Nephron progenitor cell (in vitro differentiated cells): ENCODE data around the gene CLDN10.
A peak's percentile ranks its signal among the peaks of the same experiment; 100 is the strongest.

Source experiments
- DNase-seq: peaks from one replicate; pipeline ENCODE4 v3.0.0; 2021
- H3K27ac Mint-ChIP-seq: 2 replicates; pipeline ENCODE4 v1.8.0; 2021; ENCODE audit warnings: mild to moderate bottlenecking, moderate library complexity, mixed read lengths
- H3K27me3 Mint-ChIP-seq: 2 replicates; pipeline ENCODE4 v1.8.0; 2021; ENCODE audit warnings: mild to moderate bottlenecking, low read depth, mixed read lengths; ENCODE audit not compliant: poor library complexity
- H3K36me3 Mint-ChIP-seq: 2 replicates; pipeline ENCODE4 v1.8.0; 2021; ENCODE audit warnings: low read depth, mixed read lengths
- H3K4me1 Mint-ChIP-seq: 2 replicates; pipeline ENCODE4 v1.8.0; 2021; ENCODE audit warnings: mixed read lengths
- H3K4me3 Mint-ChIP-seq: 2 replicates; pipeline ENCODE4 v1.8.0; 2021; ENCODE audit warnings: mild to moderate bottlenecking, moderate library complexity, mixed read lengths
- H3K9me3 Mint-ChIP-seq: 2 replicates; pipeline ENCODE4 v1.8.0; 2021; ENCODE audit warnings: mild to moderate bottlenecking, moderate library complexity, mixed read lengths
- CTCF ChIP-seq: fragments of 200-600 bp; sonication (generic); IDR thresholded peaks from 2 replicates; pipeline ENCODE4 v1.5.0; 2021; ENCODE audit warnings: antibody characterized with exemption

Gene CLDN10

GRCh38 chr13:95516021-95516420 lies 36.5 kb upstream of the CLDN10 start:
- no peak for DNase-seq
- Mint-ChIP-seq H3K4me1 (no peaks in the 10 kb centered on the region), H3K9me3 (no peaks in the 10 kb centered on the region), H3K4me3 (no peak overlapping the region), H3K36me3 (no peaks in the 10 kb centered on the region), H3K27me3 (peaks cover 20% of the 10 kb centered on the region), H3K27ac (no peak overlapping the region)
- TF ChIP-seq CTCF: no peak

- Mint-ChIP-seq H3K4me3 (no peak overlapping the region), H3K4me1 (no peaks in the 10 kb centered on the region), H3K27me3 (peaks cover 20% of the 10 kb centered on the region), H3K36me3 (no peaks in the 10 kb centered on the region), H3K9me3 (no peaks in the 10 kb centered on the region), H3K27ac (no peak overlapping the region)
- DNase-seq: no peak
- TF ChIP-seq CTCF: no peak
Observed at GRCh38 chr13:95516492-95516891, 36.0 kb upstream of the CLDN10 start.

- Mint-ChIP-seq H3K27me3 (no peaks in the 10 kb centered on the region), H3K4me1 (no peaks in the 10 kb centered on the region), H3K36me3 (no peaks in the 10 kb centered on the region), H3K27ac (no peak overlapping the region), H3K9me3 (peaks cover 8% of the 10 kb centered on the region), H3K4me3 (no peak overlapping the region)
- DNase-seq: no peak
- no peak for TF ChIP-seq CTCF
Observed at GRCh38 chr13:95523598-95523997, 28.9 kb upstream of the CLDN10 start.

- no peak for TF ChIP-seq CTCF
- H3K27ac Mint-ChIP-seq: no peak overlapping the region
- H3K36me3 Mint-ChIP-seq: no peaks in the 10 kb centered on the region
- no peak overlapping the region for H3K4me3 Mint-ChIP-seq
- no peaks in the 10 kb centered on the region for H3K27me3 Mint-ChIP-seq
- no peaks in the 10 kb centered on the region for H3K4me1 Mint-ChIP-seq
- no peak for DNase-seq
- H3K9me3 Mint-ChIP-seq: peaks cover 8% of the 10 kb centered on the region
Observed at GRCh38 chr13:95524264-95524901, 28.1 kb upstream of the CLDN10 start.

- Mint-ChIP-seq H3K4me3 (no peak overlapping the region), H3K9me3 (peaks cover 8% of the 10 kb centered on the region), H3K36me3 (no peaks in the 10 kb centered on the region), H3K4me1 (no peaks in the 10 kb centered on the region), H3K27ac (no peak overlapping the region), H3K27me3 (no peaks in the 10 kb centered on the region)
- no peak for TF ChIP-seq CTCF
- DNase-seq: no peak
Observed at GRCh38 chr13:95527955-95528354, 24.6 kb upstream of the CLDN10 start.

- H3K4me3 Mint-ChIP-seq: no peak overlapping the region
- H3K27me3 Mint-ChIP-seq: no peaks in the 10 kb centered on the region
- no peak for DNase-seq
- peaks cover 7% of the 10 kb centered on the region for H3K4me1 Mint-ChIP-seq
- no peak for TF ChIP-seq CTCF
- H3K27ac Mint-ChIP-seq: peak overlapping the region; percentile 58
- H3K9me3 Mint-ChIP-seq: peaks cover 8% of the 10 kb centered on the region
- H3K36me3 Mint-ChIP-seq: no peaks in the 10 kb centered on the region
Observed at GRCh38 chr13:95530178-95530577, 22.3 kb upstream of the CLDN10 start.
